ENCODE measurements around the gene MCEE. TPM values are rescaled to one million over a fixed set of nuclear protein-coding genes. Genes with fewer than 3 reads are reported as not detected.
A peak's percentile ranks its signal among the peaks of the same experiment; 100 is the strongest.

MCEE gene
- total and polyA plus RNA-seq, 12 donors: 29.6 to 43.8 (median 35.3) TPM

DNA sequence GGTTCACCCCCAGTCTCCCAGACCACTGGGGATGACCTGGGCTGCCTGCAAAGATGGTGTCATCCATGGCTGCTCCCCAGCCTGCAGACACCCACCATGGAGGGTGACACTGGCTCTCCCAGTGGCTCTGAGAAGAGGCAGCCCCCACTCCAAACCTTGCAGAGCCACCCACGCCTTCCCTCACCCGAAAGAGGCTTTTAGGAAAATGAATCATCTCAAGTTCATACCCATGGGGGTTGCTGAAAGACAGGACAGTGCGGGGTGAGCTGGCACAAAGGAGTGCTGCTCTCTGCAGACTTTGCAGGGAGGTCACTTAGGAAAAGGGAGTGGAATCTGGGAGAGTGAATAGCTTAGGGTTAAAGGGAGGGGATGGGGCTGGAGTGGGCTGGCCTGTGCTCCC lies 36.8 kb upstream of the MCEE start:
- Histone ChIP-seq H3K27ac (no peak overlapping the region), H3K4me1 (no peaks in the 10 kb centered on the region), H3K4me3 (no peak overlapping the region), H3K27me3 (no peaks in the 10 kb centered on the region), H3K9me3 (no peaks in the 10 kb centered on the region), H3K36me3 (no peaks in the 10 kb centered on the region)
- intact Hi-C loops (cut with DNase I): no loop called here
- no peak for DNase-seq
- TF ChIP-seq, protein P1, sequence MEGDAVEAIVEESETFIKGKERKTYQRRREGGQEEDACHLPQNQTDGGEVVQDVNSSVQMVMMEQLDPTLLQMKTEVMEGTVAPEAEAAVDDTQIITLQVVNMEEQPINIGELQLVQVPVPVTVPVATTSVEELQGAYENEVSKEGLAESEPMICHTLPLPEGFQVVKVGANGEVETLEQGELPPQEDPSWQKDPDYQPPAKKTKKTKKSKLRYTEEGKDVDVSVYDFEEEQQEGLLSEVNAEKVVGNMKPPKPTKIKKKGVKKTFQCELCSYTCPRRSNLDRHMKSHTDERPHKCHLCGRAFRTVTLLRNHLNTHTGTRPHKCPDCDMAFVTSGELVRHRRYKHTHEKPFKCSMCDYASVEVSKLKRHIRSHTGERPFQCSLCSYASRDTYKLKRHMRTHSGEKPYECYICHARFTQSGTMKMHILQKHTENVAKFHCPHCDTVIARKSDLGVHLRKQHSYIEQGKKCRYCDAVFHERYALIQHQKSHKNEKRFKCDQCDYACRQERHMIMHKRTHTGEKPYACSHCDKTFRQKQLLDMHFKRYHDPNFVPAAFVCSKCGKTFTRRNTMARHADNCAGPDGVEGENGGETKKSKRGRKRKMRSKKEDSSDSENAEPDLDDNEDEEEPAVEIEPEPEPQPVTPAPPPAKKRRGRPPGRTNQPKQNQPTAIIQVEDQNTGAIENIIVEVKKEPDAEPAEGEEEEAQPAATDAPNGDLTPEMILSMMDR (IDR thresholded peaks at IDR 0.05): no peak
- peak in 1 of 8 donors; percentile 41 for ATAC-seq
- 64 to 75% methylated on average over 3 of the region's 3 CpGs for WGBS, 2 donors

DNA sequence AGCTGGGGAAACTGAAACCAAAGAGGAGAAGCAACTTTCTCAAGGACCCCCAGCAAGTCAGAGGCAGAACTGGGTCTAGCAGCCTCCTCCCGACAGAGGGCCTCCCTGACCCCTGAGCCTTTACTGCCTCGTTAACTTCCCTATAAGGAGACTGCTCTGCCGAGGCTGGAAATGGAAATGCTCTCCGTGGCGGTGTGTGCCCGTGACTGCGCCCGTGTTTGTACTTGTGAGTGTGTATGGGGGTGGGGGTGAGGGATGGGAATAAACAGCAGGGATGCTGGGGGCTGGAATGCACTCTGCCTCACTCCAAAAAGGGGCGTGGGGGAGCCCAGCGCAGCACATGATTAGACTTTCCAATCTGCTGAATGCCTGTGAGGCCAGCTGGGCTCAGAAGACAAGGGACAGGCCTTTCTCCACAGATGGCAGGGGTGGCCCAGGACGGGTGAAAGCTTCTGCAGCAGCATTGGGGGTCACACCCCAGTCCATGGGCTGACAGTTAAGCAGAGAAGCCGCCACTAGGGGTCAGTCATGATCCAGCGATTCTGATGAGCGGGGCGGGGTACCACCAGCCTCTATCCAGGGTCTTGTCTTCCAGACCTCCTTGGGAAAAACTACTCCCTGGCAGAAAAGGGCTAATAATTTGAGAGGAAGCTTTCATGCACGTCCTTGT lies 27.2 kb upstream of the MCEE start:
- intact Hi-C loops (cut with DNase I): loop anchor here in 3 of 10 donors (5.0 to 10.0 kb wide), 3 partner anchors 208 to 355 kb away; no protein-coding TSS in a partner anchor
- no peaks in the 10 kb centered on the region for H3K27me3 ChIP-seq
- TF ChIP-seq, protein P1 (IDR thresholded peaks at IDR 0.05): peak; percentile 29 to 72 (median 63)
- H3K9me3 ChIP-seq: no peaks in the 10 kb centered on the region
- peak; percentile 58 to 86 (median 71) for ATAC-seq
- H3K27ac ChIP-seq: no peak overlapping the region
- H3K4me1 ChIP-seq: peaks cover 0 to 11% (median 5%) of the 10 kb centered on the region in 9 donors
- H3K36me3 ChIP-seq: no peaks in the 10 kb centered on the region
- H3K4me3 ChIP-seq: peak overlapping the region in 4 of 10 donors; percentile 5 to 26 (median 17)
- DNase-seq: peak; percentile 29 to 43
- 8 to 11% methylated on average over 16 of the region's 16 CpGs for WGBS, 2 donors

DNA sequence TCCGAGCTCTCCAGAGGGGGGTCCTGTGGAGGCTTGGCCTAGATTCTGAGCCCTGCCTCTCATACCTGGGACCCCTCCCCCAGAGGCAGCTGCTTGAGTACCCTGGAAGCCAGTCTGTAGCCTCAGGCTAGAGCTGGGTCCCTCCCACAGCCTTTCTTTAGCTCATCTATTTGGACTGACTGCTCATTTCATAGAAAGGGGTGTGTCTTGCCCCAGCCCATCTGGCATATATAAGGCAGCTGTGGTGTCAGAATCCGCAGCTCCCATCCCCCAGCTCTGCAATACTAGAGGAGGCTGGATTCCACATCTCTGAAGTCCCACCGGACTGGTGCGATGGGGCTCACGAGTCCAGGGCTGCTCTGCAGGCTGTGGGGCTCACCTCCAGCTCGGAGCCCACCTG lies 26.5 kb upstream of the MCEE start:
- Histone ChIP-seq H3K27me3 (no peaks in the 10 kb centered on the region), H3K27ac (no peak overlapping the region), H3K36me3 (no peaks in the 10 kb centered on the region), H3K9me3 (no peaks in the 10 kb centered on the region), H3K4me3 (peak overlapping the region in 1 of 10 donors; percentile 26), H3K4me1 (peaks cover 0 to 11% (median 5%) of the 10 kb centered on the region in 9 donors)
- peak in 4 of 8 donors; percentile 28 to 39 (median 34) for ATAC-seq
- no peak for DNase-seq
- TF ChIP-seq, protein P1 (IDR thresholded peaks at IDR 0.05): no peak
- intact Hi-C loops (cut with DNase I): loop anchor here in 3 of 10 donors (5.0 to 10.0 kb wide), 3 partner anchors 208 to 356 kb away; no protein-coding TSS in a partner anchor
- 49 to 51% methylated on average over 6 of the region's 6 CpGs for WGBS, 2 donors

DNA sequence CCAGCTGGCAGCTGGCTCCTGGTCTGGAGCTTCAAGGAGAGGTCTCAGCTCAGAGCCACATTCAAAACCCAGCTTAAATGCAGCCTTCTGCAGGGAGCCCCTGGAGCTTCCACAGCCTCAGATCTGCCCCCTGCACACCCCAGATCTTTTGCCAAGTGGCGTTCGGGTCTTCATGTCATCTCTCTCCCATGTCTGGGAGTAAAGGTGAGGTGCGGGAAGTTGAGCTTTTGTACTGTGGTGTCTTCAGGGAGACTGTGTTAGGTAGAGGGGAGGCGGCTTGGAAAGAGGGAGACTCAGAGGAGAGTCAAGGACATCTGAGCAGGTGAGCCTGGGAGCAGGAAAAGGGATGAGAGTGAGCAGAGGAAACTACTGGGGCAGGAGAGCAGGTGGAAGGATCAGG lies 25.8 kb upstream of the MCEE start:
- H3K9me3 ChIP-seq: no peaks in the 10 kb centered on the region
- H3K4me3 ChIP-seq: no peak overlapping the region
- no peak overlapping the region for H3K27ac ChIP-seq
- peaks cover 0 to 11% (median 5%) of the 10 kb centered on the region in 9 donors for H3K4me1 ChIP-seq
- DNase-seq (no peak), ATAC-seq (no peak)
- 88 to 95% methylated on average over 4 of the region's 4 CpGs for WGBS, 2 donors
- intact Hi-C loops (cut with DNase I): loop anchor here in 3 of 10 donors (5.0 to 10.0 kb wide), 3 partner anchors 209 to 356 kb away; no protein-coding TSS in a partner anchor
- TF ChIP-seq, protein P1 (IDR thresholded peaks at IDR 0.05): no peak
- no peaks in the 10 kb centered on the region for H3K27me3 ChIP-seq
- peaks cover 0 to 7% (median 1%) of the 10 kb centered on the region in 9 donors for H3K36me3 ChIP-seq

All from heart right ventricle (tissue), 16 donors.